ENCODE measurements around the gene KRT1. TPM values are rescaled to one million over a fixed set of nuclear protein-coding genes. Genes with fewer than 3 reads are reported as not detected.

The KRT1 gene
- total and polyA plus RNA-seq, 10 of the 15 experiments (the other 5 are each of a cell fraction or from before 2014, with no cell fraction given), result not detected

- in situ Hi-C loops (cut with MboI) (no loop called here), intact Hi-C loops (cut with micrococcal nuclease; ENCODE audit: unreplicated experiment) (no loop called here)
- Histone ChIP-seq H3K4me2 (ENCODE audit: control insufficient read depth, insufficient read depth) (no peak overlapping the region), H3K4me3 (no peak overlapping the region), H4K20me1 (ENCODE audit: control insufficient read depth, insufficient read depth) (no peaks in the 10 kb centered on the region), H3K9me3 (replicated peaks; ENCODE audit: control insufficient read depth, insufficient read depth, low read length) (no peaks in the 10 kb centered on the region), H3K36me3 (ENCODE audit: control insufficient read depth in 2 of 2, insufficient read depth in 2 of 2, low read length in 1 of 2) (no peaks in the 10 kb centered on the region), H3K9ac (ENCODE audit: control insufficient read depth, insufficient read depth, low read length) (no peak overlapping the region), H3K4me1 (ENCODE audit: control insufficient read depth, insufficient read depth, low read length) (no peaks in the 10 kb centered on the region), H2AFZ (ENCODE audit: control insufficient read depth, low read depth, low read length) (no peak overlapping the region), H3K27ac (ENCODE audit: control insufficient read depth, insufficient read depth) (no peak overlapping the region), H3K27me3 (replicated peaks in 1 of 2; ENCODE audit: control insufficient read depth in 2 of 2, insufficient read depth in 2 of 2, low read length in 1 of 2) (peaks cover 0 to 3% of the 10 kb centered on the region in 2 experiments; a peak in 2 of 4 replicates), H3K79me2 (ENCODE audit: control insufficient read depth, insufficient read depth, low read length) (no peaks in the 10 kb centered on the region)
- WGBS (ENCODE audit: insufficient coverage, insufficient replicate concordance, low lambda C conversion rate, missing lambda C conversion rate), result 9% methylated on average over 4 of the region's 4 CpGs
- POLR2A ChIA-PET, result no interaction called here
- CTCF ChIA-PET, result no interaction called here
- SMC1A ChIA-PET (ENCODE audit: uncharacterized antibody, unreplicated experiment), result no interaction called here
- no peak for DNase-seq (ENCODE audit: low read depth, low spot score)
- no peak for FAIRE-seq
- TF ChIP-seq RELB (IDR thresholded peaks at IDR 0.05; ENCODE audit: low read depth), result no peak
- no peak for TF ChIP-seq ZBTB11 (CRISPR knock-in tag; IDR thresholded peaks at IDR 0.05)
- TF ChIP-seq PBX3 (IDR thresholded peaks at IDR 0.05; ENCODE audit: insufficient replicate concordance, low read depth, low read length), result no peak
- TF ChIP-seq RCOR1 (conservative IDR thresholded peaks at IDR 0.05; ENCODE audit: low read depth, low read length), result no peak
- TF ChIP-seq TCF3 (IDR thresholded peaks at IDR 0.05; ENCODE audit: borderline replicate concordance, insufficient read depth, low read depth, low read length), result no peak
- no peak for ATAC-seq
- RAD21 ChIA-PET (ENCODE audit: unreplicated experiment), result no interaction called here
- BruUV-seq (replicated peaks), result no TSS peak
Measured at GRCh38 chr12:52631264-52631663, 48.9 kb downstream of the KRT1 start.

Data from GM12878 (cell line).